Transverse colon (tissue), 4 donors: Measurements from ENCODE around the gene GPI.

Experiments used
- CTCF ChIP-seq, 5 experiments: fragments of 200-600 bp in 3 of 5; fragments of 450-650 bp in 2 of 5; sonication (generic) in 3 of 5; IDR thresholded peaks; 1 replicate in 2 of 5; 2 replicates in 3 of 5; pipeline ENCODE4 v1.5.1; 2016 to 2017; ENCODE audit warnings: antibody characterized with exemption in 5 of 5, inconsistent platforms in 3 of 5, mild to moderate bottlenecking in 2 of 5, moderate library complexity in 1 of 5
- EP300 ChIP-seq: sonication (generic); formaldehyde crosslinking; IDR thresholded peaks from one replicate; pipeline ENCODE4 v1.6.1; 2017; ENCODE audit warnings: antibody characterized with exemption, low read depth
- POLR2A ChIP-seq: fragments of 450-650 bp; IDR thresholded peaks from one replicate; pipeline ENCODE4 v1.6.1; 2016; ENCODE audit warnings: antibody characterized with exemption, mild to moderate bottlenecking, moderate library complexity
- POLR2AphosphoS5 ChIP-seq, 3 donors: sonication (generic); formaldehyde crosslinking; IDR thresholded peaks; one replicate each; pipeline ENCODE4 v1.6.1; 2016; ENCODE audit warnings: antibody characterized with exemption in 3 of 3

- TF ChIP-seq CTCF (IDR thresholded peaks at IDR 0.05) (no peak), POLR2A (no peak), POLR2AphosphoS5 (IDR thresholded peaks at IDR 0.05) (no peak), EP300 (no peak)
These were observed 9.8 kb upstream of the GPI start for GRCh38 chr19:34355201-34355600.
